GM12874 (cell line): Measurements from ENCODE around the gene AMMECR1.

Source experiments
- CTCF ChIP-seq: IDR thresholded peaks from 2 replicates; pipeline ENCODE4 v1.5.1; 2011; ENCODE audit warnings: low read depth, mild to moderate bottlenecking, control low read depth, low read length, moderate library complexity; ENCODE audit not compliant: insufficient read depth

Gene AMMECR1

DNA sequence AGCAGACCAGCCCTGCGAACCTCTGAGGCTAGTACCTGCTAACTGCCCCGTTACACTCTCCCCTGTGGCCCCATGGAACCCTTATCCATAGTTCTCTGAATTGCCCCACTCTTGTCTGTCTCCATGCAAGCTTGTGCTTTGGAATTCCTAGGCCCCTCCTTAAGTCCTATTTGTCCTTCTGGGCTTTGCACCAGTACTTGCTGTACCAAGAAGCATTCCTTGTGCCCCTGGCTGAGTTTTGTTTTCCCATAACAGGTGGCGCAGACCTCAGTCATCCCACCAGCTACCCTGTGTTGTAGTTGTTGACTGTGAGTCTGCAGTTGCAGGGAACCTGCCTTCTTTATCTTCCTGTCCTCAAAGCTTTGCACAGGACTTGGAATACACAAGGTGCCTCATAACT is 147.9 kb downstream of the AMMECR1 start:
- no peak for TF ChIP-seq CTCF

- TF ChIP-seq CTCF: no peak
These were observed 149.3 kb downstream of the AMMECR1 start for GRCh38 chrX:110168585-110168984.

DNA sequence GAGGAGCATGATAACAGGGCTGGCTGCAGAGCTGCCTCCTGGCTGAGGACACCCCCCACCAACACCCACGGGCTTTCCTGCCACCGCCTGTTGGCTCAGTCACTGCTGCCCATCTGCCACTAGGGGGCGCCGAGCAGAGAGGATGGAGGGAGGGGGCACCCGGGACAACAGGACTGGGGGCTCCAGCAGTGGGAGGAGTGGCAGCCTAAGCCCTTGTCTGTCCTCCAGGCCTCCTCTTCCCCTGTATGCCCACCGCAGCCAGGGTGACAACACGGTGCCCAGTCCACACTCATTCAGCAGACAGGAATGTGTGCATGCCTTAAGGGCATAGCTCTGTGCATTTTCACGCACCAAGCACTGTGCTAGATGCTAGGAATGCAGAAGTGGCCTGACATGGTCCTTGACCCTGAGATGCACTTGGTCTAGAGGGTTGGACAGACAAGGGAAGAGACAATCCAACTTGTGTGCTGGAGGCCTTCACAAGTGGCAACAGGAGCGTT is 149.9 kb downstream of the AMMECR1 start:
- TF ChIP-seq CTCF: peak; percentile 74

DNA sequence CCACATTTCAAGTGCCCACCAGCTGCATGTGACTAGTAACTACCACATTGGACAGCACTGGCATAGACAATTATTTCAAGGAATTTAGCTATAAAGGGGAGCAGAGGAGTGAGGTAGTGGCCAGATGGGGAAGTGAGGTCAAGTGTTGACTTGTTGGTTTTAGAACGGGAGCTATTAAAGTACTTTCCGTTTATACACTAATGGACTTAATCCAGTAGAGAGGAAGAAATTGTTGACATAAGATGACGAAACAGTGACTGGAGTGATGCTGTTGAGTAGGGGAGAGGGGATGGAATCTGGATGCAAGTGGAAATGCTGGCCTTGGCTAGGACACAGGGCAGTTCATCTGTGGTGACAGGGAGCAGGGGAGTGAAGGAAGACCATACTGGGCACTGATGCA is 154.4 kb downstream of the AMMECR1 start:
- TF ChIP-seq CTCF: no peak

GRCh38 chrX:110162867-110163266 is 155.0 kb downstream of the AMMECR1 start:
- no peak for TF ChIP-seq CTCF

DNA sequence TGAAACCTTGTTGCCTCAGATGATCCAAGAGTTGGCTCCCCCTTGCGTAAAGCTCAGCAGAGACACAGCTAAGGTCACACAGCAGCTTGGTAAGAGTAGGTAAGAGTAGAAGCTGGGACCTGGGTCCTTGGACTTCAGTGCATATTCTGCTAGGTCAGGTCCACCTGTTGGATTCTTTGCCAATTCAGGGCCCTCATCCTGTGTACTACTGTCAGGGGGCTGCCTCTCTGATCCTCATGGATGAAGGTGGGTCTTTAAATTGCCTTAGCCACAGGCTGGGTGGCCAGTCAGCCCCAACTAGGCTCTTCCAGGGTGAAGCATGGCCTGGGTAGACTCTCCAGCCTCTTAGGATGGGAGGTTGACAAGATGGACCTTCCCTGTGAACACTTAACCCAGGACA is 155.8 kb downstream of the AMMECR1 start:
- TF ChIP-seq CTCF: no peak

- TF ChIP-seq CTCF: no peak
These were observed 156.6 kb downstream of the AMMECR1 start for GRCh38 chrX:110161361-110161686.

GRCh38 chrX:110159865-110160264 is 158.0 kb downstream of the AMMECR1 start:
- TF ChIP-seq CTCF: no peak
